HL-60/S4 (cell line): Measurements from ENCODE around the gene USP7.
"Not testable (repeated sequence)": the region's sequence is repeated elsewhere in the genome, so short reads cannot be mapped to it uniquely, and the experiment has no call there.

Experiments used
- in situ Hi-C: fragments of 300-500 bp; cut with MboI; formaldehyde crosslinking; loops from 2 replicates; pipeline ENCODE4 v1.14.3; 2022; ENCODE audit warnings: low sequenced_read_pairs

USP7 gene

GRCh38 chr16:8975039-8975438 lies 11.3 kb upstream of the USP7 start:
- in situ Hi-C loops, result no loop called here

DNA sequence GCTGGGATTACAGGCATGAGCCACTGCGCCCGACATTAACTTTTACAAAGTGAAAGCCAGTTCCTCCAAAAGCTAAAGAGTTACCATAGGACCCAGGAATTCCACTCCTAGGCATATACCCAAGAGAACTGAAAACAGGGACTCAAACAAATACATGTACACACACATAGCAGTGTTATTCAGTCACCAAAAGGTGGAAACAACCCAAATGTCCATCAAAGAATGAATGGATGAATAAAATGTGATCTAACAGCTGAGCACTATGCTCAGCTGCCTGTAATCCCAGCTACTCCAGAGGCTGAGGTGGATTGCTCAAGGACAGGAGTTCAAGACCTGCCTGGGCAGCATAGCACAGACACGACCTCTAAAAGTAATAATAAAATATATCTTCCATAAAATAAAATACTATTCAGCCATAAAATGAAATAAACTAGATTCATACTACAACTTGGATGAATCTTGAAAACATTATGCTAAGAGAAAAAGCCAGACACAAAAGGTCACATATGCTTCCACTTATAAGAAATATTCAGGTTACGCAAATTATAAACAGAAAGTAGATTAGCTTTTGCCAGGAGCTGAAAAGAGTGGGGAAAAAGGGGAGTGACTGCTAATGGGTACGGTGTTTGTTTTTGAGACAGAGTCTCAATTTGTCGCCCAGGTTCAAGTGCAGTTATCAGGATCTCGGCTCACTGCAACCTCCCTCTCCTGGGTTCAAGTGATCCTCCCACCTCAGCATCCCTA lies 9.3 kb upstream of the USP7 start:
- in situ Hi-C loops, result no loop called here

GRCh38 chr16:8971416-8971815 lies 7.7 kb upstream of the USP7 start:
- in situ Hi-C loops, result no loop called here

DNA sequence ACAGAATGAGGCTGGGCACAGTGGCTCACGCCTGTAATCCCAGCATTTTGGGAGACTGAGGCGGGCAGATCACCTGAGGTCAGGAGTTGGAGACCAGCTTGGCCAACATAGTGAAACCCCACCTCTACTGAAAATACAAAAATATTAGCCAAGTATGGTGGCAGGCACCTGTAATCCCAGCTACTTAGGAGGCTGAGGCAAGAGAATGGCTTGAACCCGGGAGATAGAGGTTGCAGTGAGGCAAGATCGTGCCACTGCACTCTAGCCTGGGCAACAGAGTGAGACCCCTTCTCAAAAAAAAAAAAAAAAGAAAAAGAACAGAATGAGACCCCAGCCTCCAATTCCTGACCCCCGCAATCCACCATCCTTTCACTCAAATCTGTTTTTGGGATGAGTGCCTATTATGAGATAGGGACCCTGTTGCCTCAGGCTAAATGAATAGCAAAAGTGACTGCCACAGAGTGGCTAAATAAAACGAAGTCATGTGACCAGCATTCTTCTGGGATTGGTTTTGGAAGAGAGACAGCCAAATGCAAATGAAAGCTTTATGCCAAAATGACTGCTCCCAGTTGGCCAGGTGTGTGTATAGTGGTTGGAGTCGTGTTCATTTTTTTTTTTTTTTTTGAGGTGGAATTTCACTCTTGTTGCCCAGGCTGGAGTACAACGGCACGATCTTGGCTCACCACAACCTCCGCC lies 5.6 kb upstream of the USP7 start:
- in situ Hi-C loops, result not testable (repeated sequence)

DNA sequence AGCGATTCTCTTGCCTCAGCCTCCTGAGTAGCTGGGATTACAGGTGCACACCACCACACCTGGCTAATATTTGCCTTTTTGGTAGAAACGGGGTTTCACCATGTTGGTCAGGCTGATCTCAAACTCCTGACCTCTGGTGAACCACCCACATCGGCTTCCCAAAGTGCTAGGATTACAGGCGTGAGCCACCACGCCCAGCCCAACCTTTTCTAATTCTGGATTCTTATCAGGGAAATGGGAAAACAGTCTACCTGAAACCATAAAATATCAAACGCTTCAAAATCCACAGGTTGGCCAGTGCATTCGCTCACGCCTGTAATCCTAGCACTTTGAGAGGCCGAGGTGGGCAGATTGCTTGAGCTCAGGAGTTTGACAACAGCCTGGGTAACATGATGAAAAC lies 4.3 kb upstream of the USP7 start:
- in situ Hi-C loops, result not testable (repeated sequence)

- in situ Hi-C loops, result no loop called here
Observed at GRCh38 chr16:8967132-8967821, 3.6 kb upstream of the USP7 start.

- in situ Hi-C loops, result no loop called here
Observed at GRCh38 chr16:8966817-8967131, 3.1 kb upstream of the USP7 start.

- in situ Hi-C loops, result no loop called here
Observed at GRCh38 chr16:8964462-8964861, 756 bp upstream of the USP7 start.

DNA sequence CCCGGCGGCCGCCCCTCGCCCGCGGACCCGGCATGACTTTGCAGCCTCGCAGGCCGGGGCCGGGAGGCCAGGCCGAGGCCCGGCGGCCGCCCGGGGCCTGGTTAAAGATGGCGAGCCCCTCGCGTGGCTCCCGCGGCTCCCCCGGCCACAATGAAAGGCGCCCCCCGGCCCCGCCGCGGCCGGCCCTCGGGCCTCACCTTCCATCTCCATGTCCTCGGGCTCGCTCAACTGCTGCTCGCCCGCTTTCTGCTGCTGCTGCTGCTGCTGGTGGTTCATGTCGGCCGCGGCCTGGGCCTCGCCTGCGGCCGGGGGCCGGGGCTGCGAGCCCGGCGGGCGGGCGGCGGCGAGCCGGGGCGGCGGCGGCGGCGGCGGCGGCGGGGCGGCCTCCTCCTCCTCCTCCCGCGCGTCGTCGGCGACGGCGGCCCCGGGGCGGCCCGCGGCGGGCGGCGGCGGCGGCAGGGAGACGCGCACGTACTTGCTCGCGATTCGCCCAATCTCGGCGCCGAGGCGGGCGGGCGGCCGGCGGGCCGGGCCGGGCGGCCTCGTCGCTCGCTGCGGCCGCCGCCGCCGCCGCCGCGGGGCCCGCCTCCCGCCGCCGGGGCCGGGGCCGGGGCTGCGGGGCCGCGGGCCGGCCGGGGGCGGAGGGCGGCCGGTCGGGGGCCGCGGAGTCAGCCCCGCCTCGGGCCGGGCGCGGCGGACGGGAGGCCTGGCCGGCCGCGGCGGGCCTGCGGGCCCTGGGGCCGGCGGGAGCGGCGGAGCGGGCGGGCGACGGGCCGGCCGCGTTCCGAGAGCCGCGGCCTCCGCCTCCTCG lies 491 bp downstream of the USP7 start:
- in situ Hi-C loops, result no loop called here

DNA sequence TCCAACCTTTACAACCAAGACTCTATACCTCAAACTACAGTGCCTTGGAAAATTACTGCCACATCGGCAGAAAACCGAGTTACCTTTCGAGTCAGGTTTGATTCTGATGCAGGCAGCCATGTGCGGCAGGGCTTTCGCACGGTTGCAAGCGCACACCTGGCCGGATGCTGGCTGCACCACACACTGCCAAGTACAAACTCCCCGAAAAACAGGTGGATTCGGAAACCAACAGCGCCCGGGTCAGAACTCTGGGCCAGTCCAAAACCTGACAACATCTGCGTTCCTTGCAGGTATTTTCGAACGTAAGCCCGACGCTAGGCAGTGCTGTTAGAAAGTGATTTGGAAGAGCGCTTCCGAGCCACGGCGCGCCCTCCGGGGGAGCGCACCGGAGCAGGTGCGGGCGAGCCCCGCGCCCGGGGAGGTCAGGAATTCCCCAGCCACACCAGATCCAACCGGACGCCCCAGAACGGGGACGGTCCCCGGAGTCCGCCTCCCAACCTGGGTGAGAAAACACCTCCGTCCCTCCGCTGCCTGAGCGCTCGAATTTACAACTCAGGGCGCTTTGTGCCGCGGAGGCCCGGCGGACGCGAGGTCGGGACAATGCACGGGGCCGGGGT lies 1.2 kb downstream of the USP7 start:
- in situ Hi-C loops, result no loop called here

GRCh38 chr16:8961811-8962390 lies 1.8 kb downstream of the USP7 start:
- in situ Hi-C loops, result no loop called here

GRCh38 chr16:8960788-8961109 lies 3.0 kb downstream of the USP7 start:
- in situ Hi-C loops, result no loop called here

- in situ Hi-C loops, result no loop called here
Observed at GRCh38 chr16:8959921-8960787, 3.6 kb downstream of the USP7 start.

DNA sequence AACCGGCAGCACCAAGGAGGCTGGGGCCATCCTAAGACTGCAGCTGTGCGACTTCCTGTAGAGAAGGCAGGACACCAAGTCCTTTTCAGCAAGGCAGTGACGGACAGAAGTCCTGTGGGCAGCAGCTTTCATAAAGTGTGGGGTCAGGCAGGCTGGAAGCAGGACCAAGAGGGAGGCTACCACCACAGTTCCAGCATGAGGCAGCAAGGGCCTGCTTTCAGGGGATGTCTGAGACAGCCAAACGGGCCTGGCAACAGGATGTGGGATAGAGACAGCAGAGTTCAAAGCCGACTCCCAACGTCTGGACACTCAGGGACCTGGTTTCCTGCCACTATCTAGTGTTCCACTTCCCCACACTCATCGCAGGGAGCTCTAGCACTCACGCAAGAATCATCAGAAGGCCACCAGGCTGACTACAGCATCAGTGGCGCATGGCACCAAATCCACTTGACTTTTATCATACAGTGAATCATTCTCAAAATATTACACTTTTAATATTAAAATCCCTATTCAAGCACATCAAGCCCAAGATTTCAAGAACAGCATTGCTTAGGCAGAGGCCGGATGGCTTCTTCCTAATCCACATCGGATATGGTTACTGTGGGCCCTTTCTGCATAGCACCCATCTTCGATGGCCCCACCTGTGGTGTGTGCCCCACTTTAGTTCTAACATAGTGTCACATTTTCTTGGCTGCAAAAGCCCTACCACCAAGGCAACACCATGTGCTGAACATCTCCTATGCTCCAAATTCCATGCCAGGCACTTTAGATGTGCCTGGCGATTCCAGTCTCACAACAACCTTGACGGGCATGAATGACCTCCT lies 5.2 kb downstream of the USP7 start:
- in situ Hi-C loops, result no loop called here

GRCh38 chr16:8957509-8958157 lies 6.1 kb downstream of the USP7 start:
- in situ Hi-C loops, result no loop called here

GRCh38 chr16:8957063-8957397 lies 6.7 kb downstream of the USP7 start:
- in situ Hi-C loops, result no loop called here

GRCh38 chr16:8956265-8957062 lies 7.2 kb downstream of the USP7 start:
- in situ Hi-C loops, result no loop called here

GRCh38 chr16:8955828-8956227 lies 7.9 kb downstream of the USP7 start:
- in situ Hi-C loops, result no loop called here
